Dermis blood vessel endothelial cell (primary cell): ENCODE measurements around the gene WIPF3. TPM values are rescaled to one million over a fixed set of nuclear protein-coding genes. Genes with fewer than 3 reads are reported as not detected.

Source experiments
- DNase-seq: peaks from one replicate; pipeline ENCODE4 v3.0.0; 2010
- total RNA-seq: library from RNA; depleted of rRNA; stranded (reverse); fragments of >200 nt; gene quantifications from 2 replicates; pipeline ENCODE4 v1.2.3, GENCODE V29; 2014

WIPF3 gene
- total RNA-seq, 1 donor from 2014 or later, result 0.17 TPM

DNA sequence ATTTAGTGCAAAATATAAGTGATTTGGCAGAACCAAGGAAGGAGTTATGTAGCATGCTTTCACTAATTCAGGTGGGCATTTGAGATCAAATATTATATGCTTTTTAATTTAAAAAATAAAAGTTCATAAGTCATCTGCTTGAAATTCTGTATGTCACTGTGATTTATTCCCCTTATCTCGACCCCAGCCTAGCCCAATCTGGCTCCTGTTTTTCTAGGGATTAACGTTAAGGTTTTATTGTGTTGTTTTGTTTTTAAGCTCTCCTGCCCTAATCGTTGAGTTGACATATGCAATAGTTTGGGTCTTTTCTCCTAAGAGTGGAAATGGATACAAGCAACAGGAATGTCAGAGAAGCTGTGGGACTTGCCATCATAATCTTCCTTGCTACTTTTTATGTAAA lies 42.6 kb downstream of the WIPF3 start:
- no peak for DNase-seq

DNA sequence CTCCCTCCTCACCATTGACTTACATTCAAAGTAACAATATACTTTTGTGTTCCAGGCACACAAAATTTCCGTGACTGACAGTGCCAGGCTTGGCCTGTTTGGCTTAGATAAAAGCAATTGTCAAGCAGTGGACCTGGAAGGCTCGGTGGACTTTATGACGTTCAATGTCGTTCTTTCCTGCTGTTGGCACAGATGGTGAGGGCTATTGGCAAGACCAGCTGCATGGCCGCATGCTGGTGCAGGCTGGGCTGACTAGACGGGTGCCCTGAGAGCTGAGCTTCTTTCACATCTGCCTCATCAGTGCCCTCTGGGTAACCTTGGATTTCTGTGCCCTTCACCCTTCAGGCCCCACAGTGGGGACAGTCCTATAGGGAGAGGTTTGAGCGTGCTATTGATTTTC lies 45.2 kb downstream of the WIPF3 start:
- no peak for DNase-seq

DNA sequence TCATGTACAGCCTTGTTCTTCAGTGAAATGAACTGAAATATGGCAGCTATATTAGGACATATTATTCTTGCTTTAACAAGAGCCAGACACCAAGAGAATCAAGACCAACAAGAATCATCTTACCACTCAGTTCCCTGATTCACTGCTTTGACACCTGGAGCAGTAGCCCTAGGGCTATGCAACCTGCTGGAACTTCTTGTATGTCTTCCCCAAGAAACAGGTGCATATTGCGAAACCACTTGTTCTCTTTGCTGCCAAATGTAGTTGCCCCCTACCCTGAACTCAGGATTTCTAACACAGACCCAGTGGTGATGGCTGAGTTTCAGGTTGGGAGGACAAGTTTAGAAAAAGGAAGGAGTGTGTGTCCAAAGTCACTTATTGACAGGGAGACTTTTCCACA lies 46.1 kb downstream of the WIPF3 start:
- DNase-seq, result no peak

DNA sequence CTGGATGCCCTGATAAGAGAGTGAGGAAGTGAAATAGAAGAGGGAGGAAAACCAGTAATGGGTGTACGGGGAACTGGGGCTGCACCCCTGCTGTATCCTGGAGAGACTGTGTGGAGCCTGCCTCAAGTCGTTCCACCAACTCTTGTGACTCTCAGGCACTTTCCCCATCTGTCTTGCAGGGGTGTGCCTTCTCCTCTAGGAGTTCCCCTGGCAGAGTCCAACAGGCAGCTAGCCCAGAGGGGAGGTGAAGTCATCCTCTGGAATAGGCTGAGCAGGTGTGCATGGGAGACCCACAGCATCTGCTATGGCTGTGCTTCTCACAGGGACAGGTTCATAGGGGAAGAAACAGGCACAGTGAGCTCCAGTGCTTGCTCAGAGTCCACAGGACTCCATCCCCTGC lies 46.8 kb downstream of the WIPF3 start:
- DNase-seq, result no peak

DNA sequence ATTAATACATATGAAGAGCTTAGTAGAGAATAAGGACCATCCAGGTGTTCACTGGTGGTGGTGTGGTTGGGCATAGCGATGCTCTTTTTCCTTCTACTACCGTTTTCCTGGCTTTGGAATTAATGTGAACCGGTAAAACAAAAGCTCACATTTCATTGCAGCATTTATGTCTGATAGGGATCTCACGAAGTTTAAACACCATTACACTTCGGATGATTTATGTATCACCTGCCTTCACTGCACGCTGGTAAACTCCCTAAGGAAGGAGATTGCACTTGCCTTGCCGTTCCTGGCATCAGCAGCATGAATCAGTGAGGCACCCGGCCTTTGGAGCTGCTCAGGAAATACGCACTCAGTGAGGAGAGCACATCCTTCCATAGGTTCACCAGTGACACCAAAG lies 47.5 kb downstream of the WIPF3 start:
- DNase-seq, result no peak

DNA sequence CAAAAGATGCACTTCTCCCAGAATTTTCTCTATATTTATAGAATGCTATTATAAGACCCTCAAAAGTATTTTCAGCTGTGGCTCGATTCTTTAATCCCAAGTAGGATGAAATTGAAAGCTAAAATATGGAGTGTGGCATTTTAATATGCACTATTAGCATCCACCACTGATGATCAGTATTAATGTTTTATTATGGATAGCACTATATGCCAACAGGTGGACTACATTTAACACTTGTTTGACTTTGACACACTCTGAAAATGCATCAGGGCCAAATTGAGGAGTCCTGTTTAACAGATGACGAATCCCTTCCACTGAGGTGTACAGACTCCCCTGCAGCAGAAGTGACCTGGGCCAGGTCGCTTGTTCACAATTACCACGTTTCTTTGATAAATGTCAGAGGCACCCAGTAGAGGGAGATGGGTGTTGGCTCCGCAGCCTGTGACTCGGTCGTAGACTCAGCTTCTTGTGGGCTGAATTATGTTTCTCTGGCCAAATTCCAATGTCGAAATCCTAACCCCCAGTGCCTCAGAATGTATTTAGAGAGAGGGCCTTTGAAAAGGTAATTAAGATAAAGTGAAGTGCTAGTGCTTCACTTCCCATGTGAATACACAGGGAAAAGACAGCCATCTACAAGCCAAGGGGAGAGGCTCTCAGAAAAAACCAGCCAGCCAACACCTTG lies 48.1 kb downstream of the WIPF3 start:
- no peak for DNase-seq

DNA sequence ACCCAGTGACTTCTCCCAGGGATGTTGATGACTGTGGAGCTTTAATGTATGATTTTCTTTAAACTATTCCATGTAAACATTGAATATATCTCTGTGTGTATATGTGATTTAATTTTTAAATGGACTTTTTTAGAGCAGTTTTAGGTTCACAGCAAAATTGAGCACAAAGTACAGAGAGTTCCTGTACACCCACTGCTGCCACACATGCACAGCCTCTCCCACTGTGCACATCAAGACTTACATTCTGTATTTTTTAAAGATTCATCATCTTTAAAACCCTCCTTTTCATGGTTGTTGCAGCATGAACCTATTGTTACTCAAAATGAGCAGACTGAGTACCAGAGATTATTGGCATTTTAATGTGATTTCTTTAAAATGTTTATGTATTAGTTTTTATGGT lies 51.3 kb downstream of the WIPF3 start:
- DNase-seq, result no peak

DNA sequence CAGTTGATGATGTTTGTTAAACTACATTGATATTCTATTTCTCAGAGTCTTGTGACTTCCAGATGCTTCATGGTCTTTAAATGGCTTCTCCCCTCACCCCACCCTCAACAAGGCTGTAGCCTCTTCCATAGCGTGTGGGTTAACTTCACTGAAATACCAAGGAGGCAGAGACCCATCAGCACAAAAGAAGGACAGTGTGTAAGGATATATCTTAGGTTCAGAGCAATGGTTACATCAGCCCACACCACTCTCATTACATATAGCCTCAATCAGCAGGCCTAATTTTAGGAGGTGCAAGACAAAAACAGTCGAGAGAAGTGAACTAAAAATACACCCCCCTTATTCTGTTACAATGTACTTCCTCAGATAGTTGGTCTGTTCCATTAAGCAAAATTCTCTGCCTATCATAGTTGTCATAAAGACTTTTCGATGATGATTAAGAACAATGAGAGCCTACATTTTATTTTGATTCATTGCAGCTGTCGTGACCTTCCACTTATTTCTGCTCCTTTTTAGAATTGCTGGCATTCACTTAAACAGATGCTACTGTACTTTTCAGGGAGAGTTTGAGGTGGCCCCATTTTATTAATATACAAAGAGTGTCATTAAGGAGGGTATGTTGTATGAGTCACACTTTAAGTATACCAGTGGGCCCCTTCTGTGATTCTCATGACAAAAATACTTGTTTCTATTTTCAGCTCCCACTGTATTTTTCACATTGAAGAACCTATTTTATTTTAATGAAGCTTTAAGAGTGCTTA lies 52.1 kb downstream of the WIPF3 start:
- no peak for DNase-seq

DNA sequence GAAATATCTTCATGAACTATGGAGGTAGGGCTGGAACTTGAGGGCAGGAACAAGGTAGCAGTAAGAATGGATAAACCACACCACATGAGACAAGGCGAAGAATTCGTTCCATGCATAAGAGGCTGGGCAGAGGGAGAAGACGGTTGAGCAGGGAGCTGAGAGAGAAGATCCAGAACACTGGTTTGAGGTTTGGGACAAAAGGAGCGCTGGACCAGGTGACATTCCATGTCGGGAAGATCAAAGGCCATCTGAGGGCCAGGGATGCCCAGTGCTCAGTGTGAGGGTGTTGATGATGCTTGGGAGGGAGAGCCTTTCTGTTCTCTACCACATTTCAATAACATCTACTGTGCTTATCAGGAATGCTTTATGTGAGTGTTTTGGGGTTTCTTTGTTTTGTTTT lies 52.8 kb downstream of the WIPF3 start:
- no peak for DNase-seq

DNA sequence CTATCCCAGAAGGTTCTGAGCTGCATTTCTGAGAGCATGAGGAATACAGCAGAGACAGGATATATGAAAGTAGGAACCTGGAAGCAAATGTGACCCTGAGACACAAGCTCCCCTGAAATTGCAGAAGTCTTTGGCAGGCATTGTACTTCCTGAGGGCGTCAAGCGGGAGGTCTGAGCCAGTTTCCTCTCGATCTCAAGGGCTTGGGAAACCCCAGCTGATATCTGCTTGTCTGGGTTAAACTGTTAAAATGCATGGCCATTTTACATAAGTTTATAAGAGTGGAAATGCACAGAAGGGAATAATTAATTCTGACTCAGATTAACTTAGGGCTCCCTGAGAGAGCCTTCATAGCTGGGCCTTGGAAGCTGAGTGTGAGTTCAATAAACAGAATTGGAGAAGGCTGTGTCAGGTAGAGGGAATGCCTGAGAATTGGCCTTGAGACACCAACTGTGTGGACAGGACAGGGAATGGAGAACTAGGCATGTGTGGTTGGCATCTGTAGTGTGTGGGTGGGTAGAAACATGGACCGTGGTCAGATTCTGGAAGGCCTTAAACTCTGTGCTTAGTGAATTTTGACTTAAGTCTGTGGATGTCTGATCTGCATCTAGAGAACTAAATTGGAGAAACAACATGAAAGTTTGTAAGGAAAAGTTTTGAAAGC lies 53.3 kb downstream of the WIPF3 start:
- DNase-seq, result peak; percentile 26

DNA sequence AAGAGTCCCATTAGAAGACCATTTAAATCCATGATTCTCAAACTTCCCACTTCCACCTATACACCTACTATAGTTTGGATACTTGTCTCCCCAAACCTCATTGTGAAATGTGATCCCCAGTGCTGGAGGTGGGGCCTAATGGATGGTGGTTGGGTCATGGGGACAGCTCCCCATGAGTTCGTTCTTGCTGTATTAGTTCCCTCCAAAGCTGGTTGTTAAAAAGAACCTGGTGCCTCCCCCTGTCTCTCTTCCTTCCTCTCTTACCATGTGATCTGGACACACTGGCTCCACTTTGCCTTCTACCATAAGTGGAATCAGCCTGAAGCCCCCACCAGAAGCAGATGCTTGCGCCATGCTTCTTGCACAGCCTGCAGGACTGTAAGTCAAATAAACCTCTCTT lies 53.9 kb downstream of the WIPF3 start:
- no peak for DNase-seq

DNA sequence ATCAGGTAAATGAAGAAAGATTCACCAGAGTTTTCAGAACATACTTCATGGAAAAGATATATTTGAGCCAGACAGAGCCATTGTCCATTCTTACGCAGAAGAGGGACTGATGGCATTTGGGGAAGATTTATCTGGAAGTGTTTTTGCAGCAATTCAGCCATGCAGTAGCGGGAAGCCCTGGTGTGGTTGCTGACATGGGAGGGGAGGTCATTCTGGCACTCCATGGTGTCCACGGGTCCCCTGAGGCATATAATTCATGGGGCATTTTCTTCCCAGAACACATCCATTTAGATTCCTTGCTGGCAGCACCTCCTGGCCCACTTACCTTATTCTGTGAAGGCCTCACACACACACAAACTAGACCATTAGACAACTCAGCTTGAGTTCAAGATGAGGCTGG lies 55.6 kb downstream of the WIPF3 start:
- DNase-seq, result no peak

DNA sequence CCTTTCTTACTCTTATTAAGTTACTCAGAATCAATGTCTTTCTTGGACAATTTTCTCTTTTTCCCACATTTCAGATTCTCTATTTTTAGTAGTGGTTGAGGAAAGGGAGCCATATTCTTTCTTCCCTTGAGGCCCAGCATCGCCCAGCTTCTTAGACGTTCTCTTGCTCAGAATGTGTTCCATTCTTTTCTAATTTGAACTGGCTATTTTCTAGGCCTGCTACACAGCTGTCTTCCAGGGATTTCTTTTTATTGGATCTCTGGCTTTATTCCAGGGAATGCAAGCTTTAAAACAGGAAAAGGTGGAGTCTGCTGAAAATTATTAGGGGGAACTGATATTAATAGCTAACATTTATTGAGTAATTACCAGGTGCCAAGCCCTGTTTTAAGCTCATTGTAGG lies 58.3 kb downstream of the WIPF3 start:
- peak; percentile 24 for DNase-seq

DNA sequence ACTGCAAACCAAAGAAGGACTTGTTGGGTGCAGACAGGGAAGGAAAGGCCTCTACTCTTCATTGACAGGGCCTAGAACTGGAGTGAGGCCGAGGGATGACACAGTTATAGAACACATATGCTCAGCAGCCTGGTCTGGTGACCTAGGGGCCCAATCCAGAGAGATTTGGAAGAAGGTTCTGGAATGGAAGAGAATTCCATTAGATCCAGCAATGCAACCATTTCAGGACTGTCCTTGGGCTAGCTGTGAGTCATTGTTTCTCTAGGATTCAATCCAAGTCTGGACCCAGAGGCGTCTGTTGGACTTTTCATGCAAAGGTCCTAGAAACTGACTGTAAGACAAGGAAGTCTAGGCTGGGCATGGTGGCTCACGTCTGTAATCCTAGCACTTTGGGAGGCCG lies 59.2 kb downstream of the WIPF3 start:
- DNase-seq, result peak; percentile 62

DNA sequence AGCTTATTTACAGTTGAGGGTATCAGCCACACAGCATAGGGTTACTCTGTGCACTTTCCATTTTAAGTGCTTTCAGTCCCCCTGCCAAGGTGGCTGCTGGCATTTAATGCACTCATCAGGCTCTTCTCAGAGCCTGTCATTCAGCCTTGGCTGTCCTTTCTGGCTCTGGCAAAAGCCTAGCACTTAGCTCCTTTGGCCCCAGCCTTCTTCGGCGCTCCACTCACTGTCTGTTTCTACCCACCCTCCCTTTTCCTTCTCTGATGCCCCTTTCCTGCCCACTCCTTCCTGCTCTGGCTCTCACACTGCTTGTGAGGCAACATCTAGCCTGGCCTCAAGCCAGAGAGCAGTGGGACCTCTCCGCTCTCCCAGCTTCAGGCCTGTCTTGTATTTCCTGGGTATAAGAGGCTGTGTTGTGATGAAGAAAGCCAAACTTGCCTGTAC lies 60.2 kb downstream of the WIPF3 start:
- DNase-seq, result peak; percentile 41

DNA sequence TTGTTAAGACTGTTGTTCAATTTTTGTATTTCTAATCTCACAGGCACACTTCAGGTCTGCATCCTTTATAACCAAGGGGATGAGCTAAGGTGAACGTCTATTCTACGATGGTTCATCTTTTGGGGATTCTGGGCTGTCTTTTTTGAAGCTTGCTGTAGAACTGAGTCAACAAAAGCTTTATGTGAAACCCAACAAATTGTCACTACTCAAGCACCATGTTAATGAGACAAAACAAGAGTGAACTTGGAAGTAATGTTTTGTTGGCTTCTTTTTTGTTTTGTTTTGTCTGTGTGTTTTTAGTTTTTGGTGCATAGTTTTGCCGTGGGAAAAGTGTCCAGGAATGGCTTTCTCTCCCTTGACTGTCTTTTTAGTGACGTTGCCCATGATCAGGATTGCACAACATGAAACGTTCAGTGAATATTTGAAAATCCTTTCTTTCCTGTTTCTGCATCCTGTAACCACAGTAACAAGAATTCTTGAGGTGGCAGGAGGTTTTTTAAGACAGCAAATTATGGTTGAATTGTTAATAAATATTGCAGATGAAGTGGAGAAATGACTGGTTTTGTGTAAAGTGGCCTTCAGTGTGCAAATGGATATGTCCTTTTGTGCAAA lies 65.6 kb downstream of the WIPF3 start:
- peak; percentile 26 for DNase-seq

DNA sequence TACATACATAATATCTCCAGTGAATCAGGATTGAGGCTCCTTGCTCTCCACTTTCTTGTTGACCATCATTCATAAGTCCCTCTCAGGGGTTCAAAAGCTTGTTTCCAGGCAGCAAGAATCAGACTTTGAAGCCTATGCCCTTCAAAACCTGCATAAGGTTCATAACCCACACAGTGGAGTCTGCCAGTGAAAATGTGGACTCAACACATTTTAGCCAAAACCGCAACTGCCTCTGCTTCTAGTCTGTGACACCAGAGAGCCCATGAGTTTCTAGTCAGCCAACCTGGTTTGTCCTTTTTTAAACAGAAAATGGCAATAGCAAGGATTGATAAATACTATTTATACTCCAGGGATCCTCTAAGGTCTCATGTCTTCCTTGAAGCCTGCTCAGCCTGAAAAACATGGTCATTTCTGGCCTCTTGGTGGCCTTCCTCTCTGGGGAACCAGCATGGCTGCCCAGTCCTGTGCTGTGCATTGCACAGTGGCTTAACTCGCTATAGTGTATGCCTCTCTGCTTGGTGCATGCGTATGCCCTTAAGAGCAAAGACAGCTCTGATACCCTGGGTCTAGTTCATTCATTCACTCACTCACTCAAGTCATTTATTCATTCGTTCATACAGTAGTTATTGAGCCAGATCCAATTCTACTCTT lies 67.5 kb downstream of the WIPF3 start:
- DNase-seq, result no peak

DNA sequence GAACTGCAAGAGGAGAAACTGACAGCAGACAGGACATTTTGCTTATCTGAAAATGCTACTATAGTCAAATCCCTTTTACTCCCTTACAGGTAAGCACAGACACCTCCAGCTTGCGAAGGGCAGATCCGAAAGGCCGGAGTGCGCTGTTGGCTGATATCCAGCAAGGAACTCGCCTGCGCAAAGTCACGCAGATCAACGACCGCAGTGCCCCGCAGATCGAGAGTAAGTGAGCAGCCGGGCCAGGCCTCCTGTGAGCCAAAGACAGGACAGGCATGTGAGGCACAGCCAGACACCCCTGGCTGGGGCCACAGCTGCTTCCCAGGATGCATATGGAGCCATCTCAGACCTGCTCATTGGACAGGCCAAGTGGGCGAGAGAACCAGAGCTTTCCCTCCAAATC lies 69.4 kb downstream of the WIPF3 start:
- DNase-seq, result no peak

DNA sequence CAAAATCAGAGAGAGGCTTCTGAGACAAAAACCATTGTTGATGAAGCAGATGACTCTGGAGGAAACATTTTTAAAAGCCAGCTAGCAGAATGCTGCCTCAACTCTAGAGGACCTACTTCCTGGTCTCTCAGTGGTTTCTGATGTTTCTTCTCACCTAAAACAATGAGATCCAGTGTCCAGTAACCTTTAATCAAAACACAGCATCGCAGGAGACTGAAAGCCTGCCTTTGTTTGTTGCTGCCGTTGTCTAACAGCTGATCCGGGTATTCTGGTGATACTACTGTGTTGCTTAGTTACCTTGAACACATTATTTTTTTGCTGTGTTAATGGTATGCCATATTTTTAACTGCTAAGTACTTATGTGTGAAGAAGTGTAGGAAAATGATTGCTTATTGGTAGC lies 70.9 kb downstream of the WIPF3 start:
- peak; percentile 28 for DNase-seq

DNA sequence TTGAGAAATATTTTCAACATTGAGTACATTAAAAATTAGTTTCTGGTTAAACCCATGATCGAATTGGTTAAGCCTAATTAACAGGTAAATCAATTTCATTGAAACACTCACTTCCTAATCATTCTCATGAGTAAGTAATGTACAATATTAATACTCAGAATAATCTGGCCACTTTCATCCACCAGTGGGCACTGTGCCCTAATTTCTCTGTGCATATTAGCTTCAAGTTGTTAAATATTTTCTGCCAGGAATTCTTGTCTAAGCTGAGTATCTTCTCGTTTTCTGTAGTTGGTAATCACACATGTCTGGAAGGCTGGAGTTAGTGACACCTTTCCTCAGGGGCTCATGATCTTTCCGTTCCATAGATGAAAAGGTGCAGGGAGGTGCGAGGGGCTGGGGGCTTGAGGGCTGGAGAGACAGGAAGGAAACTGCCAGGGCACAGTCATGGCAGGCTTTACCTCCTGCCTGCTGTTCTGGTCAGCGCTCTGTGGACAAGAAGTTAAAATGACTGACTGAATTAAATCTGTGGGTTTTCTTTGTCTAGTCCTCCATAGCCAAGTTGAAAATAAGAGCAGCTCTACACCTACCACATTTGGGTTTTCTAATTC lies 71.9 kb downstream of the WIPF3 start:
- DNase-seq, result peak; percentile 73

DNA sequence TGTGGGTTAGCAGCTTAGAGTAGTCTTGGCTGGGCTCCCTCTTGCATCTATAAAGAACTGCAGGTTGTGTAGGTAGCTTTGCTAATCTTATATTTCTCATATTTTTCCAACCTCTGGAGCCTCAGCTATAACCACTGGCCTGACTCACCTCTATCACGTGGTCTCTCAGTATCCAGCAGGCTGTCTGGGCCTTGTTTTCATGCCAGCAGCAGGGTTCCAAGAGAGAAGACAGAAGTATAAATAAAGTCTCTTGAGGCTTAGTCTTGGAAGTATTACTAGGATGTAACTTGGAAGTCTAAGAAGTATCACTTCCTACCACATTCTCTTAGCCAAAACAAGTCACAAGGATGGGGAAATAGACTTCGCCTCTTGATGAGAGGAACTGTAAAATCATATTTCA lies 73.3 kb downstream of the WIPF3 start:
- no peak for DNase-seq

DNA sequence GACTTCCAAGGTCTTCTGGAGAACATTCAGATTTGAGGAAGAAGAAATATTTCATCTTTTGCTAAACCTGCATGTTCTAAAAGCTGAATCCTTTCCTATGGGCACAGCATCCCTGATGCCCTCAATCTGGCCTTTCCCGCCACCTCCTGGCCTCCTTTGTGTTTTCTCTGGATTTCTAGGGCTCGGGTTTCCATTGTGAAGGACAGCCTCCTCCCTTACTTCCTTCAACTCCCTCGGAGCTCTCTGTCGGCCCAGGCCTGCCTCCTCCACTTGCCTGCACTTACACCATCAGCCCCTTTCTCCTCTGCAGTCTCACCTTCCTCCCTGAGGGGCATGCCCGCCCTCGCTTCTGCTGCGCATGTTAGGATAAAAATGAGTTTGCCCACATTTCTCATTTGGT lies 75.4 kb downstream of the WIPF3 start:
- no peak for DNase-seq

DNA sequence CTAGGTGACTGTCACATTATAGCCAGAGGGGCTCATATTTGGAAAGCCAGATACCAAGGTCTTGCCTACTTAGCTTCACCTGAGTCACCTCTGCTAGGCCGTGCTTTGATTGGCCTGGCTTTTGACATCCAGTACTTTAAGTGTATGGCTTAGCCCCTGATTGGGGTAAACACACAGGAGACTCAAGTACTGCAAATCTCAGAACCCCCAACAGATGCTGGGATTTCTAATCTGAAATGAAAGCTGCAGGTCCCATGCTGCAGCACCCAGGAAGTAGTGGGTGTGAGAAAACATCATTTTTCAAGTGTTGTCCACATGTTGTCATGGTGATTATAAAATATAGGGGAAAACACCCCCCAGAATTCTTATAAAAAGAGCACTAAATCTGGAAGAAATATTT lies 76.2 kb downstream of the WIPF3 start:
- DNase-seq, result no peak
